Measurements from ENCODE around the gene DET1. TPM values are rescaled to one million over a fixed set of nuclear protein-coding genes. Genes with fewer than 3 reads are reported as not detected.

The DET1 gene
- polyA plus RNA-seq, 1 donor from 2014 or later = 12.9 TPM

DNA sequence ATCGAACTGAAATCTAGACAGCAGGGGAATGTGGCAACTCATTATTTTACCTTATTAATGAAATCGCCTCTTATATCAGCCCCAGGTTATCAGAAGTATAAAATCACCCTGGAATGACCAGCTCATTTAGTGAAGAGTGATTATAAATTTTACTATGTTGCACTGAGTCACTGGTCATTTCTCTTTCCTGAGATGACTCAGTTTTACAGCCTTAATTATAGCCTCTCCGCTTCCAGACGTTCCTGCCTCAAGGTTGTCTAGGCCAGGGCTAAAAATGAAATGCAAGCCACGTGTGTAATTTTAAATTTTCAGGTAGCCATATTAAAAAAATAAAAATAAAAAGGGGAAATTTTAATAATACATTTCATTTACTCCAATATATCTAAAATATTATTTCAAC is 33.3 kb downstream of the DET1 start:
- no peak for TF ChIP-seq EZH2 (IDR thresholded peaks at IDR 0.05; ENCODE audit: borderline replicate concordance, insufficient read depth, low read length, poor library complexity, severe bottlenecking)
- no peak for TF ChIP-seq EP300 (conservative IDR thresholded peaks at IDR 0.05; ENCODE audit: poor library complexity, severe bottlenecking)
- TF ChIP-seq POLR2AphosphoS5 (IDR thresholded peaks at IDR 0.05) = no peak
- no peak for TF ChIP-seq MXI1 (conservative IDR thresholded peaks at IDR 0.05; ENCODE audit: poor library complexity, severe bottlenecking)
- TF ChIP-seq, protein P1, sequence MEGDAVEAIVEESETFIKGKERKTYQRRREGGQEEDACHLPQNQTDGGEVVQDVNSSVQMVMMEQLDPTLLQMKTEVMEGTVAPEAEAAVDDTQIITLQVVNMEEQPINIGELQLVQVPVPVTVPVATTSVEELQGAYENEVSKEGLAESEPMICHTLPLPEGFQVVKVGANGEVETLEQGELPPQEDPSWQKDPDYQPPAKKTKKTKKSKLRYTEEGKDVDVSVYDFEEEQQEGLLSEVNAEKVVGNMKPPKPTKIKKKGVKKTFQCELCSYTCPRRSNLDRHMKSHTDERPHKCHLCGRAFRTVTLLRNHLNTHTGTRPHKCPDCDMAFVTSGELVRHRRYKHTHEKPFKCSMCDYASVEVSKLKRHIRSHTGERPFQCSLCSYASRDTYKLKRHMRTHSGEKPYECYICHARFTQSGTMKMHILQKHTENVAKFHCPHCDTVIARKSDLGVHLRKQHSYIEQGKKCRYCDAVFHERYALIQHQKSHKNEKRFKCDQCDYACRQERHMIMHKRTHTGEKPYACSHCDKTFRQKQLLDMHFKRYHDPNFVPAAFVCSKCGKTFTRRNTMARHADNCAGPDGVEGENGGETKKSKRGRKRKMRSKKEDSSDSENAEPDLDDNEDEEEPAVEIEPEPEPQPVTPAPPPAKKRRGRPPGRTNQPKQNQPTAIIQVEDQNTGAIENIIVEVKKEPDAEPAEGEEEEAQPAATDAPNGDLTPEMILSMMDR (IDR thresholded peaks at IDR 0.05; ENCODE audit: poor library complexity, severe bottlenecking) = no peak
- no peak for TF ChIP-seq SMC3 (conservative IDR thresholded peaks at IDR 0.05; ENCODE audit: poor library complexity)
- TF ChIP-seq RAD21 (conservative IDR thresholded peaks at IDR 0.05) = no peak
- TF ChIP-seq TAF1 (IDR thresholded peaks at IDR 0.05; ENCODE audit: low read depth) = no peak
- no peak for TF ChIP-seq REST (IDR thresholded peaks at IDR 0.05; ENCODE audit: borderline replicate concordance)
- Histone ChIP-seq H3F3A (ENCODE audit: insufficient read depth, low read length, poor library complexity, severe bottlenecking) (no peaks in the 10 kb centered on the region), H3K4me2 (ENCODE audit: low read length) (no peak overlapping the region), H4K20me1 (ENCODE audit: insufficient read depth) (no peaks in the 10 kb centered on the region), H3K4me3 (ENCODE audit: low read length) (no peak overlapping the region), H3K9ac (ENCODE audit: low read length) (no peak overlapping the region), H2AFZ (ENCODE audit: low read depth, low read length) (no peak overlapping the region), H3K79me2 (replicated peaks; ENCODE audit: insufficient read depth, low read length) (no peaks in the 10 kb centered on the region), H3K9me3 (ENCODE audit: low read length) (no peaks in the 10 kb centered on the region), H3K9me2 (ENCODE audit: insufficient read depth, low read length) (no peaks in the 10 kb centered on the region), H3K36me3 (ENCODE audit: insufficient read depth, low read length) (no peaks in the 10 kb centered on the region), H3K27me3 (ENCODE audit: insufficient read depth, low read depth, low read length) (no peaks in the 10 kb centered on the region), H3K27ac (ENCODE audit: low read length) (no peak overlapping the region)

DNA sequence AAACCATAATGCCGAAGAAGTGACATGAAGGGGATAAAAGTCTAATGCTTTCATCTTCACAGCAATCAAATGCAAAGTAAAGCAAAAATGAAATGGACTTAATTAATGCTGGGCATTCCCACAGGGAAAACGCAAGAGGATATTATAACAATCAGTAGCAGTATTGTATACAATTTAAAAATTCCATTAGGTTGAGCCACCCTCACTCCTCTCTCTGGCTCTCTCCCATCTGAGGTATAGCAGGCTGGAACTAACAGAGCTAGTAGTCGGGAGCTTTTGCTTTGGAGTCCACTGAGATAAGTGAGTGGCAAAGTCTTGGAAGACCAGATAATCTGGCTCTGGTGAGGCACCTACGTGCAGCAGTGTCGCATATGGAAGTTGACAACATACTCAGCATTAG is 33.9 kb downstream of the DET1 start:
- H2AFZ ChIP-seq (ENCODE audit: low read depth, low read length) = no peak overlapping the region

More for the DNA sequence above, 33.9 kb downstream of the DET1 start:
- no peak overlapping the region for H3K27ac ChIP-seq (ENCODE audit: low read length)
- no peak overlapping the region for H3K4me3 ChIP-seq (ENCODE audit: low read length)
- H3K79me2 ChIP-seq (replicated peaks; ENCODE audit: insufficient read depth, low read length) = no peaks in the 10 kb centered on the region
- no peak for TF ChIP-seq TAF1 (IDR thresholded peaks at IDR 0.05; ENCODE audit: low read depth)
- TF ChIP-seq, protein P1 (IDR thresholded peaks at IDR 0.05; ENCODE audit: poor library complexity, severe bottlenecking) = no peak
- TF ChIP-seq EP300 (conservative IDR thresholded peaks at IDR 0.05; ENCODE audit: poor library complexity, severe bottlenecking) = no peak
- no peak for TF ChIP-seq MXI1 (conservative IDR thresholded peaks at IDR 0.05; ENCODE audit: poor library complexity, severe bottlenecking)
- TF ChIP-seq EZH2 (IDR thresholded peaks at IDR 0.05; ENCODE audit: borderline replicate concordance, insufficient read depth, low read length, poor library complexity, severe bottlenecking) = no peak
- H3K9me2 ChIP-seq (ENCODE audit: insufficient read depth, low read length) = no peaks in the 10 kb centered on the region
- H4K20me1 ChIP-seq (ENCODE audit: insufficient read depth) = no peaks in the 10 kb centered on the region
- H3K9ac ChIP-seq (ENCODE audit: low read length) = no peak overlapping the region
- H3K4me2 ChIP-seq (ENCODE audit: low read length) = no peak overlapping the region
- H3F3A ChIP-seq (ENCODE audit: insufficient read depth, low read length, poor library complexity, severe bottlenecking) = no peaks in the 10 kb centered on the region
- H3K9me3 ChIP-seq (ENCODE audit: low read length) = no peaks in the 10 kb centered on the region
- no peaks in the 10 kb centered on the region for H3K36me3 ChIP-seq (ENCODE audit: insufficient read depth, low read length)
- H3K27me3 ChIP-seq (ENCODE audit: insufficient read depth, low read depth, low read length) = no peaks in the 10 kb centered on the region

Measured in neural cell (in vitro differentiated cells).